Tibial nerve (tissue), 3 donors: ENCODE measurements around the gene SLC25A42.
"Not testable (repeated sequence)": the region's sequence is repeated elsewhere in the genome, so short reads cannot be mapped to it uniquely, and the experiment has no call there.

ENCODE experiments used
- POLR2A ChIP-seq, 2 donors: fragments of 450-650 bp; IDR thresholded peaks; one replicate each; pipeline ENCODE4 v1.6.1; 2017; ENCODE audit warnings: antibody characterized with exemption in 2 of 2, mild to moderate bottlenecking in 2 of 2, moderate library complexity in 2 of 2
- TF ChIP-seq, protein P1 (sequence below), 5 experiments: fragments of 200-600 bp in 3 of 5; fragments of 450-650 bp in 2 of 5; sonication (generic) in 3 of 5; IDR thresholded peaks; one replicate each; pipeline ENCODE4 v1.5.1; 2016 to 2019; ENCODE audit warnings: antibody characterized with exemption in 5 of 5, mild to moderate bottlenecking in 3 of 5, moderate library complexity in 2 of 5

DNA sequence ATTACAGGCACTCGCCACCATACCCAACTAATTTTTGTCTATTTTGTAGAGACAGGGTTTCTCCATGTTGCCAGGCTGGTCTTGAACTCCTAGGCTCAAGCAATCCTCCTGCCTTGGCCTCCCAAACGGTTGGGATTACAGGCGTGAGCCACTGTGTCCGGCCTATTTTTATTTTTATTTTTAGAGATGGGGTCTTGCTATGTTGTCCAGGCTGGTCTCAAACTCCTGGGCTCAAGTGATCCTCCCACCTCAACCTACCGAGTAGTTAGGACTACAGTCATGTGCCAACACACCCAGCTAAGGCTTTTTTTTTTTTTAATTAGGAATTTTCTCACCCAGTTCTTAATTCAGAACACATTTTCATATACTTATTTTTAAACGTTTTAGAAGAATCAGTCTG lies 71.9 kb downstream of the SLC25A42 start:
- TF ChIP-seq, protein P1, sequence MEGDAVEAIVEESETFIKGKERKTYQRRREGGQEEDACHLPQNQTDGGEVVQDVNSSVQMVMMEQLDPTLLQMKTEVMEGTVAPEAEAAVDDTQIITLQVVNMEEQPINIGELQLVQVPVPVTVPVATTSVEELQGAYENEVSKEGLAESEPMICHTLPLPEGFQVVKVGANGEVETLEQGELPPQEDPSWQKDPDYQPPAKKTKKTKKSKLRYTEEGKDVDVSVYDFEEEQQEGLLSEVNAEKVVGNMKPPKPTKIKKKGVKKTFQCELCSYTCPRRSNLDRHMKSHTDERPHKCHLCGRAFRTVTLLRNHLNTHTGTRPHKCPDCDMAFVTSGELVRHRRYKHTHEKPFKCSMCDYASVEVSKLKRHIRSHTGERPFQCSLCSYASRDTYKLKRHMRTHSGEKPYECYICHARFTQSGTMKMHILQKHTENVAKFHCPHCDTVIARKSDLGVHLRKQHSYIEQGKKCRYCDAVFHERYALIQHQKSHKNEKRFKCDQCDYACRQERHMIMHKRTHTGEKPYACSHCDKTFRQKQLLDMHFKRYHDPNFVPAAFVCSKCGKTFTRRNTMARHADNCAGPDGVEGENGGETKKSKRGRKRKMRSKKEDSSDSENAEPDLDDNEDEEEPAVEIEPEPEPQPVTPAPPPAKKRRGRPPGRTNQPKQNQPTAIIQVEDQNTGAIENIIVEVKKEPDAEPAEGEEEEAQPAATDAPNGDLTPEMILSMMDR (IDR thresholded peaks at IDR 0.05) = not testable (repeated sequence)
- TF ChIP-seq POLR2A (IDR thresholded peaks at IDR 0.05) = not testable (repeated sequence)
